GM15510 (cell line): ENCODE results near the gene SYT14.

Experiments
- POLR2A ChIP-seq: IDR thresholded peaks from 3 replicates; pipeline ENCODE4 v1.6.1; 2011; ENCODE audit warnings: borderline replicate concordance; ENCODE audit not compliant: insufficient read length; ENCODE audit errors: extremely low read depth

The SYT14 gene

DNA sequence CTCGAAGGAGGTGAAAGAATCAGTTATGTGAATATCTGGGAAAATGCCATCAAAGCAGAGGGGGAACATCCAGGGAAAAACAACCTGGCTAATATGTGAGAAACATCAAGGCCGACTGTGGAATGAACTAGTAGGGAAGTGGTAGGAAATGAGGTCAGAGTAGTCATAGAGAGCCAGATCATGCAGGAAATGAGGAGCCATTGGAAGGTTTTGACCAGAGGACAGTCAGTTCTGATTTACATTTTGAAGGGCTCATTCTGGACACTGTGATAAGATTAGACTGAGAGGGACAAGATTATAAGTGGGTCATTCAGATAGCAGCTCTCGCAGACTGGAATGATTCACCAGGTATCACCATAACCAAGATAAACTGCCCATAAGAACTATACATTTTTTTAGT is 63.7 kb downstream of the SYT14 start:
- TF ChIP-seq POLR2A = no peak

DNA sequence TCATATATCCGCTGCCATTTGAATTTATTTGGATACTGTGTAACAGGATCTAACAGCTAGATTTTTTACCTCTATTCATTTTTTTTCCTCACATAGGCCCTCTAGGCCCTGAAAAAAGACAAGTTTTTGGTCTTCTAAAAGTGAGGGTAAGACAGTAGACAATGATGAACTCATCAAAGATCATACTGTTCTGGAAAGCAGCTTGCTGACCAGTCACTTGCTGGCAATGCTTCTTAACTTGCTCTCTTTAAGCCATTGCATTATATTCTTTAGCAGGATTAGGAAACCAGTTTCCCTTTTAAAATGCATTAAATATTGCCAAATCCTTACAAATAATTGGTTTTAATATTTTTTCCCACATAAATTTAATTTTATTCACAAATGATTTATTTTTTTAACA is 65.5 kb downstream of the SYT14 start:
- TF ChIP-seq POLR2A = no peak

DNA sequence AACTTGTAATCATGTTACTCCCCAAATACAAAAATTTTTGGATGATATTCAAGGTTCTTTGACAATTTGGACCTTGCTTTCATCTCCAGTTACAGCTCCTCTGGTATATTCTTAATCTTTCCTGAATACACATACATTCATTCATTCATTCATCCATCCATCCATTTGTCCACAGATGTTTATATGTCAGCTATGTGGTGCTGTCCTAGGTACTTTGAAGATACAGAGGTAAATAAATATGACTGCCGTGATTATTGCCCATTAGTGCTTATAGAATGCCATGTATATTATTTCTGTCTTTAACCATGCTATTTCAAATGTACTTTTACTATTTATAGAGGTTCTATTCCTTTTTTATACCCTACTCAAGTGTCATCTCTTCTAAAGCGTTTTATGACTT is 72.1 kb downstream of the SYT14 start:
- no peak for TF ChIP-seq POLR2A

GRCh38 chr1:210021145-210021860 is 83.3 kb downstream of the SYT14 start:
- no peak for TF ChIP-seq POLR2A

- TF ChIP-seq POLR2A = no peak
These were observed 84.0 kb downstream of the SYT14 start for GRCh38 chr1:210022044-210022443.

GRCh38 chr1:210024282-210024681 is 86.3 kb downstream of the SYT14 start:
- TF ChIP-seq POLR2A = no peak

DNA sequence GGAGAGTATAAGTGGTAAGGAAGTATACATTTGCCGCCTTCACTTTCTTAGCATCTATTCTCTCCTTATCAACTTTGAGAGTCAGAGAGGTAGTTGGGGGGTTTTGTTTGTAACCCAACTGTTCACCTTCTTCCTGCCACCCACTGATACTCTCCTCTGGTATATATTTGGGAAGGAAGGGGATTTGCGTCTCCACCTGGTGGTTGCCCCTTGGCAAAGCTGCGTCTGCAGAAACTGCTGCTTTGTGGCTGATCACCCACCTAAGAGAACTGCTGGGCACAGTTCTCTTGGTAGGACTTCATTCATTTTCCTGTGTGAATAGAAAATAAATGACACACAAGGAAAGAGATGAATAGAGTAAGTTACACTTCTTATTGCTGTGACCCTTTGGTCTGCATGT is 87.0 kb downstream of the SYT14 start:
- TF ChIP-seq POLR2A = no peak

- TF ChIP-seq POLR2A = no peak
These were observed 87.9 kb downstream of the SYT14 start for GRCh38 chr1:210025870-210026269.

- TF ChIP-seq POLR2A = no peak
These were observed 90.0 kb downstream of the SYT14 start for GRCh38 chr1:210027994-210028393.

DNA sequence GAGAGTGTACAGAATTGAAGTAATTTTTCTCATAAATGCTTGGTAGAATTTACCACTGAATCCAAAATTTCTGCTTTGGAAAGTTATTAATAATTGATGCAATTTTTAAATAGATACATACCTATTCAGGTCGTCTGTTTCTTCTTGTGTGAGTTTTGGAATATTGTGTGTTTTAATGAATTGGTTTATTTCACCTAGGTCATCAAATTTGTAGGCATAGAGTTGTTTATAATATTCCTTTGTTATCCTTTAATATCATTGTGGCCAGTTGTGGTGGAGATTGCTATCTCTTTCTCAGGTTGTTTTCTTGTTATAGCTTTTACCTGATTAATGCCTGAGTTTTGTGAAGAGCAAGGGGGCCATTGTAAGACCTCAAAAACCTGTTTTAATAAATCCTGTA is 93.5 kb downstream of the SYT14 start:
- TF ChIP-seq POLR2A = no peak

GRCh38 chr1:210043058-210043457 is 105.0 kb downstream of the SYT14 start:
- no peak for TF ChIP-seq POLR2A

DNA sequence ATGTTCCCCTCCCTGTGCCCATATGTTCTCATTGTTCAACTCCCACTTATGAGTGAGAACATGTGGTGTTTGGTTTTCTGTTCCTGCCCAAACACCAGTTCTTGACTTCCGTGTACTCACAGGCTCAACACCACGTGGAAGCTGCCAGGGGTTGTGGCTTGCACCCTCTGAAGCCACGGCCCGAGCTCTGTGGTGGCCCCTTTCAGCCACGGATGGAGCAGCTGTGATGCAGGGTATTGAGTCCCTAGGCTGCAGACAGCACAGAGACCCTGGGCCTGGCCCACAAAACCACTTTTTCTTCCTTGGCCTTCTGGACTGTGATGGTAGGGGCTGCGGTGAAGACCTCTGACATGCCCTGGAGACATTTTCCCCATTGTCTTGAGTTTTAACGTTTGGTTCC is 111.6 kb downstream of the SYT14 start:
- no peak for TF ChIP-seq POLR2A

DNA sequence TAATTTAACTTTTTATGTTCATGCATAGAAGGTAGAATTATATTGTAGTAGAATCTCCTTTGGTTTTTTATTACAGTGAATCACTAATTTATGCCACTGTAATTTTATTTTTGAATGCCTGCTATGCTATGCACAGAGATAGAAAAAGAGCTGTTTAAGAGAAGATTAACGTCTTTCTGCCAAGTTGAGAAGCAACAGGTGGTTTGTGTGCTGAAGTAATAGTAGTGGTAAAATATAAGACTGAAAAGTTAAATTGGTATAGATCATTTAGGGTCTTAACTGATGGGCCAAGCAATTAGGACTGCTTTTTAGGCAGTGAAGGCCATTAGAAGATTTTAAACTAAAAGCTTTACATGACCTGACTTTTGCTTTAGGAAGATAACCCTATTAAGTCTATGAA is 115.1 kb downstream of the SYT14 start:
- TF ChIP-seq POLR2A = no peak

DNA sequence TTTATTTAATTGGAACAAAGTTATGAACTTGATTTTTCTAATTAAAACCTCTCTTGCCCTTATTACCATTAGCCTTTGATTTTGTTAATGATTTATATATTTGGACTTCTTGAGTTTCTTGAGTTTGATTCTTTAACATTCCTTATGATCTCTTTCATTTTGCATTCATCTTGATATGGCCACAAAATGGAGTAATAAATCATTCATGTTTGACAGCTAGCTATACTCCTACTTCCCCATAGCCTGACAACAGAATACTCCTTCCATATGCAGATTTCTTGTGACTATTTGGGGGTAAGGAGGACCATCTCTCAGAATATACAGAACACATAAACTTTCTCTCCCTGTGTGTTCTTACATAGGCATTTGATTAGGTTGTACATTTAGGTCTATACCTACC is 119.6 kb downstream of the SYT14 start:
- TF ChIP-seq POLR2A = no peak

GRCh38 chr1:210061992-210062391 is 124.0 kb downstream of the SYT14 start:
- no peak for TF ChIP-seq POLR2A

DNA sequence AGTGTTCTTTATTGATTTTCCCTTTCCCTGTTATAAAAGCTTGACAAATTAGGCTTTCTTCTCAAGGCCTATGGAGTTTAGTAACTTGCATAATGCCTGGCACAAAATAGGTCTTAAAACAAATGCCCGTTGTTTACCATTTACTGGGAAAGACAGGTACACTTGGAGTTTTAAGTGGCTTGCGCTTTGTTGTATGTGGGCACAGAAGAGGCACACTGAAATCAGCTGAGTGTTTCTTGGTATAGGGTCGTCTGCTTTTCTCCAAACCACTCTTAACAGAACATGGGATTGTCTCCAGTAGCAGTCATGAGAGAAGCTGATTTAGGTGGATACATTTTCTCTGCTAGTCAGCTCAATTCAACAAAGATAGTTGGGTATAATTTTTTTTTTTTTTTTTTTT is 132.5 kb downstream of the SYT14 start:
- TF ChIP-seq POLR2A = no peak

- no peak for TF ChIP-seq POLR2A
These were observed 134.1 kb downstream of the SYT14 start for GRCh38 chr1:210072129-210072528.
